GM23248 (cell line): ENCODE measurements around the gene HNF1B. TPM values are rescaled to one million over a fixed set of nuclear protein-coding genes. Genes with fewer than 3 reads are reported as not detected.

Experiments
- DNase-seq: peaks from one replicate; pipeline ENCODE4 v3.0.0-alpha.2; 2015
- H2AFZ ChIP-seq: fragments of 200-600 bp; sonication (generic); 2 replicates; pipeline ENCODE4 v1.6.1; 2016; ENCODE audit warnings: antibody characterized with exemption
- H3F3A ChIP-seq: fragments of 200-600 bp; sonication (generic); 2 replicates; pipeline ENCODE4 v1.6.1; 2016; ENCODE audit warnings: mild to moderate bottlenecking, antibody characterized with exemption, mixed run types; ENCODE audit not compliant: insufficient read depth
- H3K27ac ChIP-seq: fragments of 200-600 bp; sonication (generic); 2 replicates; pipeline ENCODE4 v1.5.1; 2016; ENCODE audit warnings: mild to moderate bottlenecking
- H3K27me3 ChIP-seq: fragments of 200-600 bp; sonication (generic); replicated peaks from 2 replicates; pipeline ENCODE4 v1.6.1; 2016; ENCODE audit warnings: mild to moderate bottlenecking; ENCODE audit not compliant: insufficient read depth
- H3K36me3 ChIP-seq: fragments of 200-600 bp; sonication (generic); 2 replicates; pipeline ENCODE4 v1.6.1; 2016; ENCODE audit warnings: low read depth, mild to moderate bottlenecking
- H3K4me1 ChIP-seq: fragments of 200-600 bp; sonication (generic); 2 replicates; pipeline ENCODE4 v1.6.1; 2016; ENCODE audit warnings: mild to moderate bottlenecking; ENCODE audit not compliant: insufficient read depth
- H3K4me2 ChIP-seq: fragments of 200-600 bp; sonication (generic); one replicate; pipeline ENCODE4 v1.6.1; 2016; ENCODE audit warnings: mild to moderate bottlenecking; ENCODE audit not compliant: unreplicated experiment
- H3K4me3 ChIP-seq: fragments of 200-600 bp; sonication (generic); 2 replicates; pipeline ENCODE4 v1.5.1; 2016; ENCODE audit warnings: mild to moderate bottlenecking
- H3K79me2 ChIP-seq: fragments of 200-600 bp; sonication (generic); 2 replicates; pipeline ENCODE4 v1.6.1; 2016; ENCODE audit warnings: mild to moderate bottlenecking; ENCODE audit not compliant: insufficient read depth
- H3K9ac ChIP-seq: fragments of 200-600 bp; sonication (generic); 2 replicates; pipeline ENCODE4 v1.6.1; 2016; ENCODE audit warnings: mild to moderate bottlenecking
- H3K9me2 ChIP-seq: fragments of 200-600 bp; sonication (generic); 2 replicates; pipeline ENCODE4 v1.6.1; 2016; ENCODE audit warnings: mixed run types, mild to moderate bottlenecking, moderate library complexity; ENCODE audit not compliant: insufficient read depth
- H3K9me3 ChIP-seq: fragments of 200-600 bp; sonication (generic); one replicate; pipeline ENCODE4 v1.6.1; 2017; ENCODE audit warnings: low read depth
- H4K20me1 ChIP-seq: fragments of 200-600 bp; sonication (generic); 2 replicates; pipeline ENCODE4 v1.6.0; 2016; ENCODE audit not compliant: insufficient read depth
- EZH2 ChIP-seq: fragments of 200-600 bp; sonication (generic); IDR thresholded peaks from 2 replicates; pipeline ENCODE4 v1.6.1; 2018; ENCODE audit warnings: antibody characterized with exemption, mild to moderate bottlenecking; ENCODE audit not compliant: insufficient read depth, poor library complexity, severe bottlenecking
- EZH2phosphoT487 ChIP-seq: fragments of 200-600 bp; sonication (generic); IDR thresholded peaks from 2 replicates; pipeline ENCODE4 v1.6.1; 2018; ENCODE audit warnings: antibody characterized with exemption, moderate library complexity, mild to moderate bottlenecking, low read depth; ENCODE audit not compliant: insufficient read depth
- WGBS, 2 experiments: methylation state at CpG; one replicate each; pipeline ENCODE4 v1.1.6; 2015 to 2017; ENCODE audit warnings: low lambda C conversion rate in 2 of 2, low coverage in 1 of 2; ENCODE audit errors: missing lambda C conversion rate in 2 of 2; 5-methylcytosine and 5-hydroxymethylcytosine counted together
- in situ Hi-C: fragments of 300-500 bp; cut with MboI; formaldehyde crosslinking; loops from 2 replicates; pipeline ENCODE4 v1.15.0; 2020
- polyA plus RNA-seq: library from polyadenylated mRNA; unstranded; fragments of >200 nt; fragmentation: Nextera tagmentation; extraction: Ambion mirVana; gene quantifications from 2 replicates; pipeline ENCODE4 v1.2.1, GENCODE V29; 2016
- total RNA-seq: library from RNA; depleted of rRNA; stranded (reverse); fragments of >200 nt; shearing (Covaris generic); gene quantifications from 2 replicates; pipeline ENCODE4 v1.2.3, GENCODE V29; 2014

The HNF1B gene
- total and polyA plus RNA-seq, 2 experiments from 2014 or later, result not detected

DNA sequence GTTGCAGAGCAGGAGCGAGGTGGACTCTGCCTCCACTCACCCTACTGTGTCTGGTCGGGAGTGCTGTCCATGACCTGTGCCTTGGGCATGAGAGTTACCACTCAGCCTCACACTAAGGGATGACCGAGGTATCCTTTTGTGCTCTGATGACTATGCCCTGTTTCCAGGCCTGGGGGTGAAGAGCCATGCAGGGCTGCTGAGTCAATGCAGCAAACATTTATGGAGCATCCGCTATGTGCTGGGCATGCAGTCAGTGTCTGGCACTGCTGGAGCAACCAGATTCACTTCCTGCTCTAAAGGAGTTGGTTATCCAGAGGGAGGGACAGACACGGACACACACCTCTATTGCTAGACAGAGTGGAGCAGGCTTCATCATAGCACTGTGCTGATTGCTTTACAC is 7.6 kb upstream of the HNF1B start:
- Histone ChIP-seq H2AFZ (no peak overlapping the region), H3K4me3 (no peak overlapping the region), H3K4me2 (peak overlapping the region; percentile 27), H4K20me1 (no peaks in the 10 kb centered on the region), H3K36me3 (no peaks in the 10 kb centered on the region), H3K27ac (peak overlapping the region; percentile 41), H3K9ac (no peak overlapping the region), H3K9me3 (no peaks in the 10 kb centered on the region), H3K4me1 (peaks cover 11% of the 10 kb centered on the region), H3K27me3 (peaks cover 12% of the 10 kb centered on the region), H3F3A (peaks cover 15% of the 10 kb centered on the region; the same call in 1 of the 2 replicates), H3K79me2 (no peaks in the 10 kb centered on the region), H3K9me2 (no peaks in the 10 kb centered on the region)
- DNase-seq, result peak; percentile 88
- no peak for TF ChIP-seq EZH2
- no peak for TF ChIP-seq EZH2phosphoT487
- WGBS, 2 experiments, result 26 to 32% methylated on average over 5 of the region's 5 CpGs
- in situ Hi-C loops, result no loop called here

GRCh38 chr17:37750768-37751475 is 6.1 kb upstream of the HNF1B start:
- Histone ChIP-seq H3K9me2 (no peaks in the 10 kb centered on the region), H3K4me1 (peaks cover 11% of the 10 kb centered on the region), H3K27me3 (peaks cover 27% of the 10 kb centered on the region), H3K36me3 (no peaks in the 10 kb centered on the region), H3K9ac (no peak overlapping the region), H3K4me2 (no peak overlapping the region), H3K79me2 (no peaks in the 10 kb centered on the region), H4K20me1 (no peaks in the 10 kb centered on the region), H2AFZ (no peak overlapping the region), H3K4me3 (no peak overlapping the region), H3K27ac (no peak overlapping the region), H3F3A (peaks cover 15% of the 10 kb centered on the region; the same call in 1 of the 2 replicates), H3K9me3 (no peaks in the 10 kb centered on the region)
- WGBS, 2 experiments, result 60 to 64% methylated on average over 10 of the region's 10 CpGs
- TF ChIP-seq EZH2phosphoT487, result no peak
- TF ChIP-seq EZH2, result no peak
- in situ Hi-C loops, result no loop called here
- DNase-seq, result no peak

DNA sequence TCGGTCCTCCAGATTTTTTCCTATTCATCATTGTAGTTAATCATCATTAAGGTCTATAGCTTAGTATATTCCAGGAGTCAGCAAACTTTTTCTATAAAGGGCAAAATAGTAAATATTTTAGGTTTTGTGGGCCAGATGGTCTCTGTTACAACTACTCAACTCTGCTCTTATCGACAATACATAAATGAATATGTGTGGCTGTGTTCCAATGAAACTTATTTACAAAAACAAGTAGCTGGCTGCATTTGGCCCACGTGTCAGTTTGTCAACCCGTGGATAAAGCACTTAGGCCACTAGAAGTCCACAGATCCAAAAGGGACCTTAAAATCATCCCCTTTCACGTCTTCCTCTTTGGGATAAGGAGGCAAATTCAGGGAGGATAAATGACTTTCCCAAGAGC is 5.4 kb upstream of the HNF1B start:
- H3K36me3 ChIP-seq, result no peaks in the 10 kb centered on the region
- no peaks in the 10 kb centered on the region for H4K20me1 ChIP-seq
- no peaks in the 10 kb centered on the region for H3K79me2 ChIP-seq
- no peak overlapping the region for H3K9ac ChIP-seq
- no peaks in the 10 kb centered on the region for H3K9me2 ChIP-seq
- H3K27ac ChIP-seq, result no peak overlapping the region
- peaks cover 15% of the 10 kb centered on the region; the same call in 1 of the 2 replicates for H3F3A ChIP-seq
- no peaks in the 10 kb centered on the region for H3K9me3 ChIP-seq
- peaks cover 33% of the 10 kb centered on the region for H3K27me3 ChIP-seq
- no peak for TF ChIP-seq EZH2phosphoT487
- TF ChIP-seq EZH2, result no peak
- H3K4me3 ChIP-seq, result no peak overlapping the region
- DNase-seq, result no peak
- peaks cover 11% of the 10 kb centered on the region for H3K4me1 ChIP-seq
- 60 to 63% methylated on average over 5 of the region's 5 CpGs for WGBS, 2 experiments
- H2AFZ ChIP-seq, result no peak overlapping the region
- no peak overlapping the region for H3K4me2 ChIP-seq
- in situ Hi-C loops, result no loop called here

DNA sequence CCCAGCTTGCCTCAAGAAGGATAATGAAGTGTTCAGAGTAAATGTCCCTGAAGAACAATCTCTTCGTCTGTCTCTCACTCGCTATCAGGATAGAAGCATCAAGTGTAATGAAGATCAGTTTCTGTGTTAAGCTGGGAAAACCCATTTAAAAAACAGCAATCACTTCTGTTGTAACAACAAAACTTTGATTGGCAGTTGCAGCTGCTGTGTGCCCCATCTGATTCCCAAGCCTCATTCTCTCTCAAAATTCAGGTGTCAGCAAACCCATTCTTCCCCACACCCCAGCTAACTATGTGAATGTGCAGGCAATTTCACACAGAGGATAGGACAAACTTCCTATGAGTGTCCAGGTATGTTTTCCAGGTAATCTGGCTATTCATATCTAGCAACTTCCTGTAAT is 2.4 kb upstream of the HNF1B start:
- Histone ChIP-seq H3K9ac (no peak overlapping the region), H3K79me2 (no peaks in the 10 kb centered on the region), H3K27me3 (peaks cover 61% of the 10 kb centered on the region), H3K27ac (no peak overlapping the region), H3K4me3 (no peak overlapping the region), H2AFZ (no peak overlapping the region), H3K9me3 (no peaks in the 10 kb centered on the region), H3K9me2 (no peaks in the 10 kb centered on the region), H4K20me1 (no peaks in the 10 kb centered on the region), H3K4me2 (no peak overlapping the region), H3F3A (0 out of 2 replicates have a peak, but pooled peaks cover 3% of the 10 kb centered on the region), H3K36me3 (no peaks in the 10 kb centered on the region), H3K4me1 (peaks cover 3% of the 10 kb centered on the region)
- no peak for DNase-seq
- in situ Hi-C loops, result no loop called here
- no peak for TF ChIP-seq EZH2phosphoT487
- no peak for TF ChIP-seq EZH2
- 69 to 76% methylated on average over 2 of the region's 2 CpGs for WGBS, 2 experiments
